Measurements from ENCODE around the gene NPFFR1.

DNA sequence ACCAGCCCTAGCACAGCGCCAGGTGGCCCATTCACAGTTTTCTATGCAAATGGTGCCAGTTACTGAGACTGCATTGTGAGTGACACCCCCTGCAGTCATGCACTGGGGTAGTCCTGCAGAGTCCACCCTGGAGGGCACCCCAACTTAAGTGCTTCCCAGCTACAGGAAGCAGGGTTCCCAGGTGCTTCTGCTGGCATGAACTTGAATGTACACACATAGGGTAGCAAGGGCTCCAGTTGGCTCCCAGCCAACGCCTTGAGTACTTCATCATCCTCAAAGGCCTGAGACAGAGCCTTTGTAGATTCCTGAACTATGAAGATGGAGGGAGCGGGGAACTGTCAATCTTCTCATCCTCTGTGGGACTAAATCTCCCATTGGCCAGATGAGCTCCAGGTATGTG is 11.5 kb upstream of the NPFFR1 start:
- TF ChIP-seq CTCF (IDR thresholded peaks at IDR 0.05) (no peak), POLR2A (IDR thresholded peaks at IDR 0.05) (no peak)
